ENCODE data around the gene EXOSC7.
"Not testable (repeated sequence)": the region's sequence is repeated elsewhere in the genome, so short reads cannot be mapped to it uniquely, and the experiment has no call there.

Gene EXOSC7

GRCh38 chr3:44976002-44976815 lies at the start of gene EXOSC7, which contains the start of gene ZDHHC3:
Gene EXOSC7 (plus strand): TSS chr3:44976244. CDS start chr3:44976278, 34 bp downstream.
Gene ZDHHC3 (minus strand): TSS chr3:44976174. CDS start chr3:44959436, 16,738 bp downstream.
- H3K4me3 ChIP-seq (ENCODE audit: low read depth, low read length): peak within 1 kb of the TSS; percentile 98

- H3K4me3 ChIP-seq (ENCODE audit: low read depth, low read length): no peak overlapping the region
These were observed 49.1 kb upstream of the EXOSC7 start for GRCh38 chr3:44926921-44927320.

GRCh38 chr3:44927371-44927770 lies 48.7 kb upstream of the EXOSC7 start:
- no peak overlapping the region for H3K4me3 ChIP-seq (ENCODE audit: low read depth, low read length)

GRCh38 chr3:44929782-44930181 lies 46.3 kb upstream of the EXOSC7 start:
- no peak overlapping the region for H3K4me3 ChIP-seq (ENCODE audit: low read depth, low read length)

- no peak overlapping the region for H3K4me3 ChIP-seq (ENCODE audit: low read depth, low read length)
These were observed 45.1 kb upstream of the EXOSC7 start for GRCh38 chr3:44930911-44931310.

- H3K4me3 ChIP-seq (ENCODE audit: low read depth, low read length): no peak overlapping the region
These were observed 44.3 kb upstream of the EXOSC7 start for GRCh38 chr3:44931791-44932190.

- H3K4me3 ChIP-seq (ENCODE audit: low read depth, low read length): no peak overlapping the region
These were observed 43.8 kb upstream of the EXOSC7 start for GRCh38 chr3:44932271-44932670.

- no peak overlapping the region for H3K4me3 ChIP-seq (ENCODE audit: low read depth, low read length)
These were observed 42.8 kb upstream of the EXOSC7 start for GRCh38 chr3:44932986-44933944.

GRCh38 chr3:44939581-44940036 lies 36.4 kb upstream of the EXOSC7 start:
- H3K4me3 ChIP-seq (ENCODE audit: low read depth, low read length): no peak overlapping the region

GRCh38 chr3:44942202-44942921 lies 33.7 kb upstream of the EXOSC7 start:
- no peak overlapping the region for H3K4me3 ChIP-seq (ENCODE audit: low read depth, low read length)

GRCh38 chr3:44948239-44948638 lies 27.8 kb upstream of the EXOSC7 start:
- H3K4me3 ChIP-seq (ENCODE audit: low read depth, low read length): no peak overlapping the region

- H3K4me3 ChIP-seq (ENCODE audit: low read depth, low read length): not testable (repeated sequence)
These were observed 26.3 kb upstream of the EXOSC7 start for GRCh38 chr3:44949770-44950169.

GRCh38 chr3:44950275-44950734 lies 25.7 kb upstream of the EXOSC7 start:
- no peak overlapping the region for H3K4me3 ChIP-seq (ENCODE audit: low read depth, low read length)

GRCh38 chr3:44952689-44953088 lies 23.4 kb upstream of the EXOSC7 start:
- H3K4me3 ChIP-seq (ENCODE audit: low read depth, low read length): no peak overlapping the region

GRCh38 chr3:44954304-44954703 lies 21.7 kb upstream of the EXOSC7 start:
- H3K4me3 ChIP-seq (ENCODE audit: low read depth, low read length): no peak overlapping the region

- no peak overlapping the region for H3K4me3 ChIP-seq (ENCODE audit: low read depth, low read length)
These were observed 21.1 kb upstream of the EXOSC7 start for GRCh38 chr3:44954962-44955361.

GRCh38 chr3:44955917-44956316 lies 20.1 kb upstream of the EXOSC7 start:
- no peak overlapping the region for H3K4me3 ChIP-seq (ENCODE audit: low read depth, low read length)

- no peak overlapping the region for H3K4me3 ChIP-seq (ENCODE audit: low read depth, low read length)
These were observed 18.1 kb upstream of the EXOSC7 start for GRCh38 chr3:44957986-44958385.

GRCh38 chr3:44958386-44958785 lies 17.7 kb upstream of the EXOSC7 start:
- no peak overlapping the region for H3K4me3 ChIP-seq (ENCODE audit: low read depth, low read length)

- H3K4me3 ChIP-seq (ENCODE audit: low read depth, low read length): no peak overlapping the region
These were observed 15.5 kb upstream of the EXOSC7 start for GRCh38 chr3:44960387-44961026.

Data from iPS-11a (cell line).